ENCODE results near the gene TTLL4. TPM values are rescaled to one million over a fixed set of nuclear protein-coding genes. Genes with fewer than 3 reads are reported as not detected.

Gene TTLL4
- polyA plus RNA-seq, 3 donors, result 30.9 to 43.7 (median 34.0) TPM

GRCh38 chr2:218799990-218800389 is 89.4 kb downstream of the TTLL4 start:
- DNase-seq (ENCODE audit: extremely low read depth in 1 of 11, low read depth in 9 of 11, low spot score in 4 of 11), result no peak

- DNase-seq (ENCODE audit: extremely low read depth in 1 of 11, low read depth in 9 of 11, low spot score in 4 of 11), result no peak
Observed at GRCh38 chr2:218802386-218802994, 91.9 kb downstream of the TTLL4 start.

- DNase-seq (ENCODE audit: extremely low read depth in 1 of 11, low read depth in 9 of 11, low spot score in 4 of 11), result no peak
Observed at GRCh38 chr2:218804817-218805216, 94.2 kb downstream of the TTLL4 start.

Other genes with a start within 250 kb of the TTLL4 start
- 10 to 100 TPM; 14.8 to 18.6 (median 17.2) TPM for gene USP37, start 142.5 kb upstream of the TTLL4 start, polyA plus RNA-seq (ENCODE audit: insufficient read length in 3 of 3)
- gene CNOT9, start 142.0 kb upstream of the TTLL4 start, polyA plus RNA-seq (ENCODE audit: insufficient read length in 3 of 3), result 10 to 100 TPM; 49.4 to 55.2 (median 52.3) TPM
- 1 to 10 TPM; 7.2 to 9.9 (median 9.4) TPM for gene PLCD4, start 102.9 kb upstream of the TTLL4 start, polyA plus RNA-seq (ENCODE audit: insufficient read length in 3 of 3)
- 10 to 100 TPM; 17.4 to 20.9 (median 20.3) TPM for gene ZNF142, start 51.2 kb upstream of the TTLL4 start, polyA plus RNA-seq (ENCODE audit: insufficient read length in 3 of 3)
- 10 to 100 TPM; 47.0 to 61.3 (median 49.1) TPM for gene BCS1L, start 51.2 kb upstream of the TTLL4 start, polyA plus RNA-seq (ENCODE audit: insufficient read length in 3 of 3)
- gene RNF25, start 38.8 kb upstream of the TTLL4 start, polyA plus RNA-seq (ENCODE audit: insufficient read length in 3 of 3), result 10 to 100 TPM; 44.4 to 47.2 (median 46.8) TPM
- 100 to 1,000 TPM in 1 of 3 donors, 10 to 100 TPM in 2; 66.6 to 113 (median 81.3) TPM for gene STK36, start 38.7 kb upstream of the TTLL4 start, polyA plus RNA-seq (ENCODE audit: insufficient read length in 3 of 3)
- gene CYP27A1, start 71.3 kb downstream of the TTLL4 start, polyA plus RNA-seq (ENCODE audit: insufficient read length in 3 of 3), result 10 to 100 TPM; 42.8 to 61.9 (median 49.1) TPM
- gene PRKAG3, start 121.0 kb downstream of the TTLL4 start, polyA plus RNA-seq (ENCODE audit: insufficient read length in 3 of 3), result under 1 TPM in 2 of 3 donors, not detected in 1; 0.04 to 0.11 TPM
- gene WNT6, start 149.0 kb downstream of the TTLL4 start, polyA plus RNA-seq (ENCODE audit: insufficient read length in 3 of 3), result under 1 TPM; 0.11 to 0.50 (median 0.39) TPM
- gene WNT10A, start 170.0 kb downstream of the TTLL4 start, polyA plus RNA-seq (ENCODE audit: insufficient read length in 3 of 3), result 1 to 10 TPM in 1 of 3 donors, under 1 TPM in 2; 0.67 to 1.8 (median 0.75) TPM
- gene CDK5R2, start 248.8 kb downstream of the TTLL4 start, polyA plus RNA-seq (ENCODE audit: insufficient read length in 3 of 3), result under 1 TPM in 1 of 3 donors, not detected in 2; 0.07 TPM